HFFc6 (cell line): Measurements from ENCODE around the gene EDC4. TPM values are rescaled to one million over a fixed set of nuclear protein-coding genes. Genes with fewer than 3 reads are reported as not detected.
"Not testable (repeated sequence)": the region's sequence is repeated elsewhere in the genome, so short reads cannot be mapped to it uniquely, and the experiment has no call there.

Experiments used
- DNase-seq: peaks from one replicate; pipeline ENCODE4 v3.0.0-alpha.2; 2018
- H3K27ac Mint-ChIP-seq: 2 replicates; pipeline ENCODE4 v1.8.0; 2020; ENCODE audit warnings: mild to moderate bottlenecking, mixed read lengths
- H3K27me3 Mint-ChIP-seq: 2 replicates; pipeline ENCODE4 v1.8.0; 2021; ENCODE audit warnings: mild to moderate bottlenecking, moderate library complexity, mixed read lengths; ENCODE audit not compliant: insufficient read depth
- H3K36me3 Mint-ChIP-seq: 2 replicates; pipeline ENCODE4 v1.8.0; 2021; ENCODE audit warnings: low read depth, mixed read lengths
- H3K4me1 Mint-ChIP-seq: 2 replicates; pipeline ENCODE4 v1.8.0; 2020; ENCODE audit warnings: low read depth, mixed read lengths
- H3K4me3 Mint-ChIP-seq: 2 replicates; pipeline ENCODE4 v1.8.0; 2020; ENCODE audit warnings: mild to moderate bottlenecking, moderate library complexity, mixed read lengths
- H3K9me3 Mint-ChIP-seq: 2 replicates; pipeline ENCODE4 v1.8.0; 2020; ENCODE audit warnings: mild to moderate bottlenecking, mixed read lengths
- CTCF ChIP-seq: fragments of 200-600 bp; sonication (generic); IDR thresholded peaks from 2 replicates; pipeline ENCODE4 v1.5.0; 2021; ENCODE audit warnings: antibody characterized with exemption, mild to moderate bottlenecking
- total RNA-seq, 6 experiments: library from RNA; stranded (reverse); fragmentation: NEBNext Ultra II Directional; extraction: Animal tissue kit (Norgen Biotek cat#: 25700); gene quantifications; 2 replicates in 1 of 6; 3 replicates in 5 of 6; pipeline ENCODE4 v1.2.3, GENCODE V29; 2021

Gene EDC4
- total RNA-seq, 6 experiments from 2014 or later: 60.2 to 81.0 (median 63.6) TPM

GRCh38 chr16:67833030-67833414, 39.8 kb upstream of the EDC4 start:
- H3K27me3 Mint-ChIP-seq: peaks cover 3% of the 10 kb centered on the region; the same call in 1 of the 2 replicates
- no peaks in the 10 kb centered on the region for H3K9me3 Mint-ChIP-seq
- peak overlapping the region; percentile 91 for H3K27ac Mint-ChIP-seq
- peaks cover 15% of the 10 kb centered on the region for H3K4me1 Mint-ChIP-seq
- TF ChIP-seq CTCF: no peak
- peak; percentile 85 for DNase-seq
- peak overlapping the region; percentile 88 for H3K4me3 Mint-ChIP-seq
- H3K36me3 Mint-ChIP-seq: peaks cover 11% of the 10 kb centered on the region; the same call in 1 of the 2 replicates

- no peak for TF ChIP-seq CTCF
- Mint-ChIP-seq H3K4me3 (peak overlapping the region; percentile 88), H3K27me3 (peaks cover 3% of the 10 kb centered on the region; the same call in 1 of the 2 replicates), H3K9me3 (no peaks in the 10 kb centered on the region), H3K36me3 (peaks cover 11% of the 10 kb centered on the region; the same call in 1 of the 2 replicates), H3K27ac (peak overlapping the region; percentile 91), H3K4me1 (peaks cover 15% of the 10 kb centered on the region)
- peak; percentile 86 for DNase-seq
These were observed 39.2 kb upstream of the EDC4 start for GRCh38 chr16:67833415-67834241.

- no peak overlapping the region for H3K27ac Mint-ChIP-seq
- no peak for TF ChIP-seq CTCF
- peaks cover 11% of the 10 kb centered on the region; the same call in 1 of the 2 replicates for H3K36me3 Mint-ChIP-seq
- 0 out of 2 replicates have a peak, but pooled peaks cover under 1% of the 10 kb centered on the region for H3K27me3 Mint-ChIP-seq
- H3K4me3 Mint-ChIP-seq: peak overlapping the region; percentile 88
- no peaks in the 10 kb centered on the region for H3K9me3 Mint-ChIP-seq
- peaks cover 15% of the 10 kb centered on the region for H3K4me1 Mint-ChIP-seq
- no peak for DNase-seq
These were observed 38.6 kb upstream of the EDC4 start for GRCh38 chr16:67834242-67834614.

GRCh38 chr16:67837190-67837589, 35.7 kb upstream of the EDC4 start:
- not testable (repeated sequence) for H3K27me3 Mint-ChIP-seq, H3K36me3 Mint-ChIP-seq, DNase-seq, H3K9me3 Mint-ChIP-seq, H3K27ac Mint-ChIP-seq, H3K4me3 Mint-ChIP-seq
- peaks cover 20% of the 10 kb centered on the region for H3K4me1 Mint-ChIP-seq

GRCh38 chr16:67837811-67838210, 35.0 kb upstream of the EDC4 start:
- no peak for TF ChIP-seq CTCF
- no peaks in the 10 kb centered on the region for H3K27me3 Mint-ChIP-seq

GRCh38 chr16:67841198-67841815, 31.5 kb upstream of the EDC4 start:
- H3K4me3 Mint-ChIP-seq: peak overlapping the region; percentile 90
- no peaks in the 10 kb centered on the region for H3K36me3 Mint-ChIP-seq
- no peaks in the 10 kb centered on the region for H3K9me3 Mint-ChIP-seq
- TF ChIP-seq CTCF: no peak
- no peaks in the 10 kb centered on the region; the same call in 1 of the 2 replicates for H3K27me3 Mint-ChIP-seq
- DNase-seq: no peak
- H3K4me1 Mint-ChIP-seq: peaks cover 44% of the 10 kb centered on the region
- peak overlapping the region; percentile 95 for H3K27ac Mint-ChIP-seq

More at GRCh38 chr16:67837811-67838210, 35.0 kb upstream of the EDC4 start:
- H3K36me3 Mint-ChIP-seq: no peaks in the 10 kb centered on the region
- no peak overlapping the region for H3K27ac Mint-ChIP-seq
- H3K4me3 Mint-ChIP-seq: no peak overlapping the region
- H3K4me1 Mint-ChIP-seq: peaks cover 18% of the 10 kb centered on the region
- no peaks in the 10 kb centered on the region for H3K9me3 Mint-ChIP-seq
- no peak for DNase-seq
